ENCODE results near the gene NR1I3. TPM values are rescaled to one million over a fixed set of nuclear protein-coding genes. Genes with fewer than 3 reads are reported as not detected.

The NR1I3 gene, protein sequence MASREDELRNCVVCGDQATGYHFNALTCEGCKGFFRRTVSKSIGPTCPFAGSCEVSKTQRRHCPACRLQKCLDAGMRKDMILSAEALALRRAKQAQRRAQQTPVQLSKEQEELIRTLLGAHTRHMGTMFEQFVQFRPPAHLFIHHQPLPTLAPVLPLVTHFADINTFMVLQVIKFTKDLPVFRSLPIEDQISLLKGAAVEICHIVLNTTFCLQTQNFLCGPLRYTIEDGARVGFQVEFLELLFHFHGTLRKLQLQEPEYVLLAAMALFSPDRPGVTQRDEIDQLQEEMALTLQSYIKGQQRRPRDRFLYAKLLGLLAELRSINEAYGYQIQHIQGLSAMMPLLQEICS
- total RNA-seq: not detected in 2 replicates

DNA sequence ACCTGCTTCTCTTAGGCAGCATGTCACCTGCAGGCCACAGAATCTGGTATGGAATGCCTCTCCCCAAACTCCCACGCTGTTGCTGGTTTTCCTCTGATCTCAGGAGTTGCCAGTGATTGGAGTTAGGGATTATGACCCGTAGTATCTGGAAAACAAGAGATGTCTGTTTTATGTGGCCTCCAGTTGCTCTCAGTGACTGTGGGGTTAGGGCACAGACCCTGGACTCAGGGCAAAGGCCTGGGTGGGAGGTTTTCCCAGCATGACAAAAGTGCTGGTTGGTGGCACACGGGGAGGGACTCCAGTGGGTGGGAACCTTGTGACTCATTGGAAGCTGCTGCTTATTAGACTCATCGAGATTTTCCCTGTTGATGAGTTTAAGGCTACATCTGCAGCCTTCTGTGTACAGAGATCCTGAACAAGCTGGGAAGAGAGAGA lies at the start of gene NR1I3:
Gene NR1I3 (minus strand): TSS at position 165 of the 435 bp plus-strand sequence. CDS start 1,638 bp downstream, outside the sequence.

GRCh38 chr1:161258439-161259344 lies 20.7 kb upstream of the NR1I3 start, which contains the start of gene PCP4L1:
Gene PCP4L1, plus strand, starts transcription at chr1:161258745. Its CDS starts 230 bp downstream, at chr1:161258975.

GRCh38 chr1:161225534-161226319 lies 12.3 kb downstream of the NR1I3 start, which contains the start of gene TOMM40L:
Gene TOMM40L, plus strand, starts transcription at chr1:161226060. Its CDS starts 430 bp downstream, at chr1:161226490.

GRCh38 chr1:161215076-161215475 lies 22.9 kb downstream of the NR1I3 start, which contains the start of gene FCER1G:
Gene FCER1G, plus strand, starts transcription at chr1:161215295. Its CDS starts 27 bp downstream, at chr1:161215322.

DNA sequence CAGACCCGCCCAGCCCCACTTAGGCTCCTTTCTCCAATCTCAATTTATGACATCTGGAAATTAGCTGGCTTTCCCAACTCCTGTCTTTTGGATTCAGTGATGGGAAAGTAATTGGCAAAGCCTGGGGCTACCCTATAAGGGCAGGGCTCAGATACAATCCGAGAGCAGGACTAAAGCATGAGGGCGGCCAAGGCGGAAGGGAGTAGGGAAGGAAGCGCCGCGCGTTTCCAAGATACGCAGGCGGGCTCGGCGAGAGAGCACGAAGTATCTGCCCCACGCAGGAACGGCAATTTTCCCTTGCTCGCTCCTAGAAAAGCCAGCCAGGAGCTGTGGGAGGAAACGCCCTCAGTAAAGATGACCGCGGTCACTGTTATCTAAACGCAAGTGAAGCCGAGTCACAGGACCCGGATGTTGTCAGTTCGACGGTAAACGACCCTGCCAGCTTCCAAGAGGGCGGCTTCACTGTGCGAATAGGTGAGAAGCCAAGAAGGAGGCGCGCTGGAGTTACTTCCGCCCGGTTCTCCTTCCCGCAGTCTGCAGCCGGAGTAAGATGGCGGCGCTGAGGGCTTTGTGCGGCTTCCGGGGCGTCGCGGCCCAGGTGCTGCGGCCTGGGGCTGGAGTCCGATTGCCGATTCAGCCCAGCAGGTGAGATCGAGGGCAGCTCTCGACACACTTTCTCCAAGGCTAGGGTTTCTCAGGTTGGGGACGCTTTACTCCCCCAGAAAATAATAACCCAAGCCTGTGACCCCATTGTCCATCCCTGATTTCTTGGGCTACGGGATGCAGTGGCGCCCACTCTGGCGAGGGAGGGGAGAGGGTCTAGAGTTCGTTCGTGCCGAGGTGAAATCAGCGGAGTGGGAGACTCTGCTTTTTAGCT lies 35.9 kb downstream of the NR1I3 start, which contains the start of gene NDUFS2:
Gene NDUFS2 (plus strand): TSS at position 532 of the 877 bp plus-strand sequence. CDS start 19 bp downstream, at position 551.

DNA sequence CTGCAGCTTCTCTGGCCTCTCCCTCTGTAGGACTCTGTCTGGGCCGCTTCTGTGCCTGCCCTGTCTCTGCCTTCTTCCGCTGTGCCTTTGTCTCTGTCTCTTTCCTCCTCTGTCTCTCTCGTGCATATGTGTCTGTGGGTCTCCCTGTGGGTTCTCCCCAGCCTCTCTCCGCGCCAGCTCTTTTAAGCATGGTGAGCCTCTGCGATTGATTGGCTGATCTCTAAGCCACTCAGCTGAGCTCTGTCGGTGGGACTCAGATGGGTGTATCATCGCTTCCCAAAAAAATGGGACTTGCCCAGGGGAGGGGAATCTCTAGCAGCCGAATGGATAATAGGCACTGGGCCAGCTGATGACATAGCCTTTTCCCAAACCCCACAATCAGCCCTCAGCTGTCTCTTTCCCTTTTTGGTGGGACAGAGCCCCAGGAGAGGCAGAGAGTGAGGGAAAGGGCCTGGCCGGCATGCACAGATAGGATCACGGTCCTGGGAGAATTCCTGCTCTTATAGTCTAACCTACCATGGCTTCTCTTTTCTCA lies 39.0 kb downstream of the NR1I3 start, which contains the start of gene ADAMTS4:
Gene ADAMTS4 (minus strand): TSS at position 158 of the 535 bp plus-strand sequence. CDS start 427 bp downstream, outside the sequence.

Other genes with a start within 250 kb of the NR1I3 start
- gene F11R, start 217.1 kb downstream of the NR1I3 start, total RNA-seq: 20.0 and 27.5 TPM in 2 replicates
- 43.5 and 103 TPM in 2 replicates for gene TSTD1, start 199.2 kb downstream of the NR1I3 start, total RNA-seq
- 36.6 and 41.6 TPM in 2 replicates for gene USF1, start 192.2 kb downstream of the NR1I3 start, total RNA-seq
- not detected in 2 replicates for gene ARHGAP30, start 168.3 kb downstream of the NR1I3 start, total RNA-seq
- gene NECTIN4, start 148.6 kb downstream of the NR1I3 start, total RNA-seq: under 0.01 and 0.16 TPM in 2 replicates
- 3.7 and 8.4 TPM in 2 replicates for gene KLHDC9, start 139.8 kb downstream of the NR1I3 start, total RNA-seq
- gene PFDN2, start 120.2 kb downstream of the NR1I3 start, total RNA-seq: 25.9 and 58.7 TPM in 2 replicates
- gene NIT1, start 120.1 kb downstream of the NR1I3 start, total RNA-seq: 30.5 and 31.9 TPM in 2 replicates
- 32.1 and 41.1 TPM in 2 replicates for gene DEDD, start 105.5 kb downstream of the NR1I3 start, total RNA-seq
- 65.0 and 66.7 TPM in 2 replicates for gene UFC1, start 84.2 kb downstream of the NR1I3 start, total RNA-seq
- gene USP21, start 78.7 kb downstream of the NR1I3 start, total RNA-seq: 14.2 and 19.6 TPM in 2 replicates
- gene PPOX, start 71.8 kb downstream of the NR1I3 start, total RNA-seq: 16.8 and 21.4 TPM in 2 replicates
- gene B4GALT3, start 60.7 kb downstream of the NR1I3 start, total RNA-seq: 40.9 and 46.8 TPM in 2 replicates
- gene ADAMTS4, start 39.1 kb downstream of the NR1I3 start, total RNA-seq: 0.25 and 0.49 TPM in 2 replicates
- gene NDUFS2, start 35.8 kb downstream of the NR1I3 start, total RNA-seq: 98.3 and 117 TPM in 2 replicates
- 1.3 TPM in 1 of 2 replicates, not detected in the other for gene FCER1G, start 22.9 kb downstream of the NR1I3 start, total RNA-seq
- gene APOA2, start 14.6 kb downstream of the NR1I3 start, total RNA-seq: not detected in 2 replicates
- gene TOMM40L, start 12.1 kb downstream of the NR1I3 start, total RNA-seq: 9.3 and 10.0 TPM in 2 replicates
- not detected in 2 replicates for gene PCP4L1, start 20.5 kb upstream of the NR1I3 start, total RNA-seq
- 0.38 and 0.49 TPM in 2 replicates for gene MPZ, start 71.8 kb upstream of the NR1I3 start, total RNA-seq
- 37.8 and 73.1 TPM in 2 replicates for gene SDHC, start 76.2 kb upstream of the NR1I3 start, total RNA-seq
- not detected in 2 replicates for gene CFAP126, start 129.7 kb upstream of the NR1I3 start, total RNA-seq